Activated CD4-positive, alpha-beta T cell treated with anti-CD3 and anti-CD28 coated beads, Interleukin-2, amount 10 ng/mL, durations not matched to agents 7 days and 5 days (primary cell): ENCODE results near the gene WWP2. TPM values are rescaled to one million over a fixed set of nuclear protein-coding genes. Genes with fewer than 3 reads are reported as not detected.

Source experiments
- CTCF ChIA-PET: fragments of 350-600 bp; sonication (Branson Sonifier 250); formaldehyde crosslinking; loops from one replicate; lab custom pipeline; 2021; ENCODE audit warnings: antibody characterized with exemption; lab: Charles Lee
- POLR2A ChIA-PET: fragments of 350-600 bp; sonication (Branson Sonifier 250); formaldehyde crosslinking; loops from one replicate; lab custom pipeline; 2021; ENCODE audit warnings: antibody characterized with exemption; lab: Charles Lee
- DNase-seq: peaks from one replicate; pipeline ENCODE4 v3.0.0-alpha.2; 2020
- H3K27ac Mint-ChIP-seq: one replicate; pipeline ENCODE4 v1.8.0; 2021; ENCODE audit warnings: mild to moderate bottlenecking, moderate library complexity, mixed read lengths
- H3K27me3 Mint-ChIP-seq: one replicate; pipeline ENCODE4 v1.8.0; 2021; ENCODE audit warnings: mixed read lengths
- H3K36me3 Mint-ChIP-seq: one replicate; pipeline ENCODE4 v1.8.0; 2021; ENCODE audit warnings: low read depth, mixed read lengths
- H3K4me1 Mint-ChIP-seq: one replicate; pipeline ENCODE4 v1.8.0; 2021; ENCODE audit warnings: mixed read lengths
- H3K4me3 Mint-ChIP-seq: one replicate; pipeline ENCODE4 v1.8.0; 2021; ENCODE audit warnings: mild to moderate bottlenecking, moderate library complexity, mixed read lengths
- H3K9me3 Mint-ChIP-seq: one replicate; pipeline ENCODE4 v1.8.0; 2021; ENCODE audit warnings: mixed read lengths
- total RNA-seq, 2 experiments: library from RNA; stranded (reverse); gene quantifications; one replicate each; pipeline ENCODE4 v1.2.3, GENCODE V29; 2021

WWP2 gene
- total RNA-seq, 2 experiments from 2014 or later = 68.8 to 76.3 TPM

- Mint-ChIP-seq H3K27ac (no peak overlapping the region), H3K36me3 (peaks cover 14% of the 10 kb centered on the region), H3K4me1 (peaks cover 13% of the 10 kb centered on the region), H3K4me3 (no peak overlapping the region), H3K9me3 (no peaks in the 10 kb centered on the region), H3K27me3 (no peaks in the 10 kb centered on the region)
- ChIA-PET POLR2A (no interaction called here), CTCF (interaction anchor here (1.2 kb wide), 1 partner anchor 137 kb away, joined by 3 read pairs; no protein-coding TSS in a partner anchor)
- no peak for DNase-seq
These were observed 99.3 kb downstream of the WWP2 start for GRCh38 chr16:69861292-69862030.

GRCh38 chr16:69863401-69864281 lies 101.5 kb downstream of the WWP2 start:
- H3K27me3 Mint-ChIP-seq = no peaks in the 10 kb centered on the region
- peaks cover 3% of the 10 kb centered on the region for H3K4me1 Mint-ChIP-seq
- H3K4me3 Mint-ChIP-seq = no peak overlapping the region
- peaks cover 9% of the 10 kb centered on the region for H3K36me3 Mint-ChIP-seq
- no peak overlapping the region for H3K27ac Mint-ChIP-seq
- no peak for DNase-seq
- ChIA-PET POLR2A (no interaction called here), CTCF (interaction anchor here (0.6 kb wide), 2 partner anchors 837 to 926 kb away, joined by 5 to 6 read pairs; no protein-coding TSS in a partner anchor)
- no peaks in the 10 kb centered on the region for H3K9me3 Mint-ChIP-seq

- Mint-ChIP-seq H3K36me3 (peaks cover 4% of the 10 kb centered on the region), H3K27me3 (no peaks in the 10 kb centered on the region), H3K27ac (no peak overlapping the region), H3K4me1 (no peaks in the 10 kb centered on the region), H3K9me3 (no peaks in the 10 kb centered on the region), H3K4me3 (no peak overlapping the region)
- ChIA-PET POLR2A (no interaction called here), CTCF (no interaction called here)
- DNase-seq = no peak
These were observed 103.6 kb downstream of the WWP2 start for GRCh38 chr16:69865701-69866100.

DNA sequence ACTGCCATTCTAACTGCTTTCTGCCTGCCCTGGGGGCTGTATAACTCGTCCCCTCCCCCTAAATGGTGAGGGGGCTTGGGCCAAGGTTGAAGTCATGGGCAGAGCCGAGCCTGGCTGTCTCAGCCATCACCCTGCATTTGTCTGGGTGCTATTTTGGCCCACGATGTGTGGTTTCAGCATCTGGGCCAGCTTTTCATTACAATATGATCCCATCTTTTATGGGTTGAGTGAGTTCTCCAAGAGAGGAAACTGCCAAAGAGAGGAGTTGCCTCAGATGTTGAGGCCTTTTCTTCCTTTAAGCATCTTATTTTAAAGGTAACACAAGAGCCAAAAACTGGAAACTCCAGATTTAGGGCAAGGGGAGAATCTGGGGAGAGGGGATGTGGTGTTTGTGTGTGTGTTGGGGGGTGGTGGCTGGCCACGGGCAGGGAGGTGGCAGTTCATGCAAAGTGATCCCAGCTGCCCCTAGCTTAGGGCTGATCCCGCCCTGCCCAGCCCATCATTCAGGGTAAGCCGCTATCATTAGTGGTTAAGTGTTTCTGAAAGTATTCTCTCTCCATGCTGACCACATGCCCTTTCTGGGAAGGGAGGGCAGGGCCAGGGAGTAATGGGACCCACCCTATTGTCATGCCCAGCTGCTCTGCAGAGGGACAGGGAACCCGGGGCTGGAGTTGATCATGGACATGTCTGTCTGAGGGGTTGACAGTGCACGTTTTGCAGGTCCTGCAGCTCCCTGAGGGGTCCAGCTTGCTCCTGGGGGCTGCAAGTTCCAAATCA lies 105.8 kb downstream of the WWP2 start:
- Mint-ChIP-seq H3K4me1 (no peaks in the 10 kb centered on the region), H3K27me3 (no peaks in the 10 kb centered on the region), H3K9me3 (no peaks in the 10 kb centered on the region), H3K36me3 (peaks cover 11% of the 10 kb centered on the region), H3K27ac (no peak overlapping the region), H3K4me3 (no peak overlapping the region)
- no peak for DNase-seq
- CTCF ChIA-PET = interaction anchor here (1.1 kb wide), 1 partner anchor 16 kb away, joined by 4 read pairs; no protein-coding TSS in a partner anchor
- POLR2A ChIA-PET = no interaction called here

DNA sequence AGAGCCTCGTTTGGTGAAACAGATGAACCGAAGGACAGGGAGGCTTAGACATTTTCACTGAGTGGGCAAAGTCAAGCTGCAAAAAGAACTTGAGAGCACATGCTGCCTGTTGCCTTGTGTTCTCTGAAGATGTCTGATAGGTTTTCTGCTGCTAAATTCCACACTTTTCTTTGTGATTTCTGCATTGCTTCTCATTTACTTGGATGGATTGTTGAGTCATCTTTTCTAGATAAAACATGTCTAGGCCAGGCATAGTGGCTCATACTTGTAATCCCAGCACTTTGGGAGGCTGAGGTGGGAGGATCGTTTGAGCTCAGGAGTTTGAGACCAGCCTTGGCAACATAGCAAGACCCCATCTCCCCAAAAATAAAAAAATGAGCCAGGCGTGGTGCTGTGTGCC lies 108.6 kb downstream of the WWP2 start:
- no peaks in the 10 kb centered on the region for H3K4me1 Mint-ChIP-seq
- POLR2A ChIA-PET = no interaction called here

GRCh38 chr16:69871708-69872107 lies 109.6 kb downstream of the WWP2 start:
- Mint-ChIP-seq H3K4me1 (no peaks in the 10 kb centered on the region), H3K4me3 (no peak overlapping the region), H3K36me3 (peaks cover 26% of the 10 kb centered on the region), H3K27me3 (no peaks in the 10 kb centered on the region), H3K27ac (no peak overlapping the region), H3K9me3 (no peaks in the 10 kb centered on the region)
- no peak for DNase-seq
- ChIA-PET POLR2A (no interaction called here), CTCF (no interaction called here)

More for the DNA sequence above, 108.6 kb downstream of the WWP2 start:
- no peaks in the 10 kb centered on the region for H3K9me3 Mint-ChIP-seq
- no peaks in the 10 kb centered on the region for H3K27me3 Mint-ChIP-seq
- CTCF ChIA-PET = no interaction called here
- peaks cover 23% of the 10 kb centered on the region for H3K36me3 Mint-ChIP-seq
- H3K27ac Mint-ChIP-seq = no peak overlapping the region
- no peak for DNase-seq
- H3K4me3 Mint-ChIP-seq = no peak overlapping the region

GRCh38 chr16:69872888-69873287 lies 110.8 kb downstream of the WWP2 start:
- H3K27me3 Mint-ChIP-seq = no peaks in the 10 kb centered on the region
- no peak for DNase-seq
- H3K4me1 Mint-ChIP-seq = no peaks in the 10 kb centered on the region
- no peak overlapping the region for H3K27ac Mint-ChIP-seq
- POLR2A ChIA-PET = no interaction called here
- H3K36me3 Mint-ChIP-seq = peaks cover 34% of the 10 kb centered on the region
- no peaks in the 10 kb centered on the region for H3K9me3 Mint-ChIP-seq
- CTCF ChIA-PET = interaction anchor here (0.5 to 1.0 kb wide), 3 partner anchors 13 to 90 kb away, joined by 3 read pairs; no protein-coding TSS in a partner anchor
- H3K4me3 Mint-ChIP-seq = no peak overlapping the region

DNA sequence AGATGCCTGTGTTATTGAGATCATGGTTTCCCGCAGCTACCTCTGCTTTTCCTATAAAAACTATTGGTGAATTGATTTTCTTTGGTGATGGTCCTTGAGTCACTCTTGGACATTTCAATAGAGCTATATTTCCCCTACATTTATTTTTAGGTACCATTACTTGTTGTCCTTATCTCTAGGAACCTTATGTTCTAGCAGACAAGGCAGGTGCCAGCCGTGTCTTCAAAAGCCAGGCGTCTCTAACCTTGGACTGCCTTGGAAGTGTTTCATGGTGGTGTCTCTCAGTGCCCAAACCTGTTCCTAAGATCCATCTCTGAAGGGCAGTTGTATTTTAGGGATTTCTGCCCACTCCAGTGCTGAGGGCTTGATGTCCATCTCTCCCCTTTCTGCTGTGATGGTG lies 111.7 kb downstream of the WWP2 start:
- CTCF ChIA-PET = interaction anchor here (1.2 kb wide), 1 partner anchor 10 kb away, joined by 4 read pairs; no protein-coding TSS in a partner anchor
- H3K27ac Mint-ChIP-seq = no peak overlapping the region
- H3K36me3 Mint-ChIP-seq = peaks cover 37% of the 10 kb centered on the region
- DNase-seq = no peak
- H3K9me3 Mint-ChIP-seq = no peaks in the 10 kb centered on the region
- H3K27me3 Mint-ChIP-seq = no peaks in the 10 kb centered on the region
- H3K4me3 Mint-ChIP-seq = no peak overlapping the region
- POLR2A ChIA-PET = no interaction called here
- H3K4me1 Mint-ChIP-seq = no peaks in the 10 kb centered on the region

- Mint-ChIP-seq H3K27ac (no peak overlapping the region), H3K36me3 (peaks cover 37% of the 10 kb centered on the region), H3K4me3 (no peak overlapping the region), H3K27me3 (no peaks in the 10 kb centered on the region), H3K9me3 (no peaks in the 10 kb centered on the region), H3K4me1 (no peaks in the 10 kb centered on the region)
- ChIA-PET CTCF (interaction anchor here (1.2 kb wide), 1 partner anchor 10 kb away, joined by 4 read pairs; no protein-coding TSS in a partner anchor), POLR2A (no interaction called here)
- no peak for DNase-seq
These were observed 112.1 kb downstream of the WWP2 start for GRCh38 chr16:69874271-69874670.

DNA sequence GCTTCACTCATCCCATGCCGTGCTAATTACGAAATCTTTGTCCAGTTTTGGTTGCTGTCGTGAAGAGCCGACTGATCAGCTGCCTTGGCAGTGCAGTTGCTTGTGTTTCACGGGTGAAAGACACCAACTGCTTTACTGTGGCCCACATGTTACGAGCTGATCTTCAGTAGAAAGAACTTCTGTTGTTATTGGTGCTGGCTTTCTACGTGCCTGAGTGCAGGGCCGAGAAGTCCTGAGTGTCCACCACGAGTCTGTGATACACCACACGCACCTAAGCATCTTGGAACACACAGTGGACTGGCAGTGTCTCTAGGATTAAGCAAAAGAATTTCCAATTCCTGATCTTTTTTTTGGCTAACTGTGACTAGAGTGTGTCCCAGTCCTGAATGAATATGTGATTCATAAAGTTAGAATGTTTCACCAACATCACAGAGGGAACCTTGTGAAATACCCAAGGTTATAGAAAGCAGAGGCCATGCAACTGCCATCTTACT lies 118.6 kb downstream of the WWP2 start:
- Mint-ChIP-seq H3K27me3 (no peaks in the 10 kb centered on the region), H3K4me1 (no peaks in the 10 kb centered on the region), H3K27ac (no peak overlapping the region), H3K4me3 (no peak overlapping the region), H3K36me3 (peaks cover 31% of the 10 kb centered on the region), H3K9me3 (peaks cover 4% of the 10 kb centered on the region)
- ChIA-PET POLR2A (no interaction called here), CTCF (interaction anchor here (0.6 to 1.3 kb wide), 2 partner anchors 8 to 15 kb away, joined by 4 read pairs; no protein-coding TSS in a partner anchor)
- no peak for DNase-seq

- DNase-seq = no peak
- ChIA-PET CTCF (interaction anchor here (0.5 to 1.3 kb wide), 2 partner anchors 14 to 15 kb away, joined by 3 to 4 read pairs; no protein-coding TSS in a partner anchor), POLR2A (no interaction called here)
- Mint-ChIP-seq H3K9me3 (peaks cover 5% of the 10 kb centered on the region), H3K4me1 (no peaks in the 10 kb centered on the region), H3K27ac (no peak overlapping the region), H3K27me3 (no peaks in the 10 kb centered on the region), H3K36me3 (peaks cover 30% of the 10 kb centered on the region), H3K4me3 (no peak overlapping the region)
These were observed 119.0 kb downstream of the WWP2 start for GRCh38 chr16:69881141-69881540.

- H3K27me3 Mint-ChIP-seq = no peaks in the 10 kb centered on the region
- ChIA-PET POLR2A (no interaction called here), CTCF (interaction anchor here (0.9 to 1.6 kb wide), 2 partner anchors 10 to 15 kb away, joined by 4 read pairs; no protein-coding TSS in a partner anchor)
These were observed 121.6 kb downstream of the WWP2 start for GRCh38 chr16:69883744-69884143.

More at GRCh38 chr16:69883744-69884143, 121.6 kb downstream of the WWP2 start:
- no peak overlapping the region for H3K27ac Mint-ChIP-seq
- no peak overlapping the region for H3K4me3 Mint-ChIP-seq
- peaks cover 5% of the 10 kb centered on the region for H3K9me3 Mint-ChIP-seq
- no peaks in the 10 kb centered on the region for H3K4me1 Mint-ChIP-seq
- DNase-seq = no peak
- peaks cover 21% of the 10 kb centered on the region for H3K36me3 Mint-ChIP-seq
